HG02610 (cell line): ENCODE results near the gene SLC39A12.

ENCODE experiments used
- ATAC-seq: cut with Tn5 transposase; IDR thresholded peaks from one replicate; pipeline ENCODE4 v1.9.1; 2021; ENCODE audit warnings: mild to moderate bottlenecking, moderate library complexity; ENCODE audit not compliant: unreplicated experiment

Gene SLC39A12

DNA sequence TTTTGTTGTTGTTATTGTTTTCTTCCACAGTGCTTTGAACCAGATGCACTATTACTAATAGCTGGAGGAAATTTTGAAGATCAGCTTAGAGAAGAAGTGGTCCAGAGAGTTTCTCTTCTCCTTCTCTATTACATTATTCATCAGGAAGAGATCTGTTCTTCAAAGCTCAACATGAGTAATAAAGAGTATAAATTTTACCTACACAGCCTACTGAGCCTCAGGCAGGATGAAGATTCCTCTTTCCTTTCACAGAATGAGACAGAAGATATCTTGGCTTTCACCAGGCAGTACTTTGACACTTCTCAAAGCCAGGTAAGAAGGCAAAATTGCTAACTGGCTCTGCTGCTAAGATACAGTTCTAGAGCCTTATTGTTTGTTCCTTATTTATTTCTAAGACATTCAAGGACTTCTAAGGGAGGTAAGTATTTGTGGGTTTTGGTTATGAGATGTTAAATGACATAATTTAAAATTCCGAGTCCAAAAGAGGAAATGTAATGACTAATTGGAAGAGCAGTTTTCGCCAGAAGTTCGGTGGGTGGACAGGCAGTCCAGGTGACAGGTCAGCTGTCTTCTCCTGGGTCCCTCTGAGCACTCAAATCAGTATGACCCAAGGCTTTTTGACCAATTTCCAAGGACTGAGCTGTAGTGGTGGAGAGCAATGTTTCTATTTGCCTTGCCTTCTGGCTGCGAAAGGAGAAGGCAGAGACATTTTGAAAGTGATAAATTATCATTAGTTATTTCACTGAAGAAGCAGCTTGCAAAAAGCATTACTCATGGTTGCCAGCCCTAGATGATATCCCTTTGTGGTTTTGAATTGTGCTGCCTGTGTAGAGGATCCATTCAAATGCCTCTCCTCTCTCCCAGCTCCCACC, 10.1 kb downstream of the SLC39A12 start:
- no peak for ATAC-seq

DNA sequence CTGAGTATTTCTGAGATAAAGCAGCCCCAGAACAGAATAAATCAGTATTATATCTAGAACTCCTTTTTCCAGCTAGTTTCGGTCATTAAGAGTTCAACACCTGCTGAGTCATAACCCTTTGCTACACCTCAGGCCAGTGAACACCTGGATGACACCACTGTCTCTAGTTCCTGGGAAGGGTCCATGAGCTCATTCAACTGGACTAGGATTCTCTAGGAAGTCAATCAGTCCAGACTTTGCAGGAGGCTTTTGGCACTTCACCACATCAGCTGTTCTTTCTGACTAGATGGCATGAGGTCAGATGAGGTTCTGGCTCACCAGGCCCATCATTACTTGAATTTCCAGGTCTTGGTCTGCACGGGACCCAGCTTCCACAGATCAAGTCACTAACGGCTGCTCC, 11.7 kb downstream of the SLC39A12 start:
- ATAC-seq = no peak

DNA sequence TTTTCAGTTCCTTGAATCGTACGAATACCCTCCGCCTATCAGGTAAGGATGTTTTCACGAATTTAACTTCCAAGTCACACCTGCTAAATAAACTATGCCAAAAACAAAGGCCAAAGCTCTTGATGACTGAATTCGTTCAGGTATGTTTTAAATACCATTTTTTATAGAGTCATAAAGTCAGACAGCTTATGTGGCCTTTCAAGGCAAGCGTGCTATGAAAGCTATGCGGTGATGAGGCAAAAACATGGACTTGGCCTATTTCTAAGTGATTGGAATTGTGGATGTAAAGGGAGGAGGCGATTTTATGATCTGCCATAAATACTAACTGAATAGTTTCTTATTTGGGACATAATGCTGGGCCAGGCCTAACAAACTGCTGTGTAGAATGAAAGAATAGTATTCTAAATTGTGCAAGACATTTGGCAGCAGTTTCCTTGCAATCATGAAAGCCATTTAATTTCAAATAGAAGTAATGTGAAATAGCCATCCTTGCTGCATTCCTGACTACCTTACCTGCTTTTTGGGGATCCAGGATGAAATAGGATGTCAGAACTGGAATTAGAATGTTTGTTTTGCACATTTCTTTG, 14.0 kb downstream of the SLC39A12 start:
- no peak for ATAC-seq

DNA sequence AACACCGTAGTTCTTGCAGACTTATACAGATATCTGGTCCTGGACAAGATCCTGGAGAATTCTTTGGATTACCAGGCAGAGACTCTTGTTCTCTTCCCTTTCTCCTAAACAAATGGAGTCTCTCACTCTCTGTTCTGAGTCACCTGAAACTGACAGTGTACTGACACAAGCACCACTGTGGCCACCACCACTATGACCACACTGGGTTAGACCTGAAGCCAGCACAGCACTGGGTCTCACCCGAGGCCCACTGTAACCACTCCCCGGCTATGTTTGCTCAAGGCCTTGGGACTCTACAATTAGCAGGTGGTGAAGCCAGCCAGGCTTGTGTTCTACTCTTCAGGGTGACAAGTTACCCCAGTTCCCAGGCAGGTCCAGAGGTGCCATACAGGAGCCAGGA, 22.8 kb downstream of the SLC39A12 start:
- ATAC-seq = no peak

DNA sequence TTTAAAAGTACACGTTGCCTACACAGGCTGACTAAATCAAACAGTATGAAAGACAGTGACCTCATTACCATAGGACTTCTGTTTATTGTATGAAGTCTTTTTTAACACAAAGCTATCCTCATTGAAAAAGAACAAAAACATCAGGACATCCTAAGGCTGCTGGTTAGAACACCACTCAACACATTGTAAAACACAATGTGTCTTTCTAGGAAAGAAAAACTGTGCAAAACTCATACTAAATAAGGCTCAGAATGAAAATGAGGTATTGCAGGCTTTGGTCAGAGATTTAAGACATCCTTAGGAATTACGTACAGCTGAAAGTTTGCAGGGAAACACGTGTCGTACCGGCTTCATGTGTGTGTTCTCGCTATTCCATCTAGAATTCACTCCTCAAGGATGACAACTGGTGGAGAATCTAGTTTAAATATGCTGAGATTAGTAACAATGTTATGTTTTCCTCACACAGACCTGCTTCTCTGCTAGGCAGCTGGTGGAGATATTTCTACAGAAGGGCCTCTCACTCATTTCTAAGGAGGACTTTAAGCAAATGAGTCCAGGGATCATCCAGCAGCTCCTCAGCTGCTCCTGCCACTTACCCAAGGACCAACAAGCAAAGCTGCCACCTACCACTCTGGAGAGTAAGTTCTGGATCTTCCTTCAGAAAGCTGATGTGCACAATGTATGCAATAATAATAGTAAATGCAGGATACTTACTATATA, 29.3 kb downstream of the SLC39A12 start:
- no peak for ATAC-seq

DNA sequence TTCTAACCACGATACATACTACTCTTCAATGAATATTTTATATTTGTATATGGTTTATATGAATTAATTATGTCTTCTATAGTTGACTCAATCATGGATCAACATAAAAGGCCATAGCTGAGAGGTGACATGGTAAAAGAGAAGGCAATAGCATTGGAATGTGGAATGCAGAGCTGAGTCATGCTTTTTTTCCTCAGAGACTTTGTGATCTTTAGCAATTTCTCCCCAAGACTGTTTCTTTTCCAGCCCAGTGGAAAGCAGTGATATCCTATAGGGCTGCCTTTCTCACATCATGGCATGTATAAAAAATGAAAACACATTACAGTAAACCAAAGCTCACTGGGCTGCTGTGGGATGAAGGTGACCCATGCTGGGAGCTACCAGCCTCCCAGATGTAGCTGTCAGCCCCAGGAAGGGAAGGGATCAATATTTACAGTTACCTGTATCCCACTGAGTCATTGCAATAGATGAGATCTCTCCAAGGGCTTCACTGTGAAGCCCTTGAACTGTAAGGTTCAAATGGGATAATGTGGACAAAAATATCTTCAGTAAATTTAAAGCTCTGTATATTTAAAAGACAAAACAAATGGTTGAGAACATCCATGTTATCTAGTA, 30.2 kb downstream of the SLC39A12 start:
- no peak for ATAC-seq

DNA sequence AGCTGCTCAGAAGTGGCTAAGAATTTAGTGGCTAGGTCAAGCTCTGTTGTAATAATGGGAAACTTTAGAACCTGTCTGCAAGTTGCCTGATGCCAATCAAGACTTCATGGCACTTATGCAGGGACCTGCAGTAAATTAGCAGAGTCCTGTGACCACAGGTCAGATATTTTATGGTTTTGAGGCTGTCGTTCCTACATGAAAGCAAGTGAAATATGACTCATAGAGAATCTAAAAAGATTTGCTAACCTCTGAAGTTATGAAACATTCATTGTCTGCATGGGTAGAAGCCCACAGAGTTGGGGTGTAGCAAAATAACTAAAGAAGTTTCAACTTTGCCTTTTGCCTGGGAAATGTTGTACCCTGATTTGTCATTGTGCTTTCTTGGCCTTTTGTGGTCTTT, 32.3 kb downstream of the SLC39A12 start:
- peak; percentile 95 for ATAC-seq

DNA sequence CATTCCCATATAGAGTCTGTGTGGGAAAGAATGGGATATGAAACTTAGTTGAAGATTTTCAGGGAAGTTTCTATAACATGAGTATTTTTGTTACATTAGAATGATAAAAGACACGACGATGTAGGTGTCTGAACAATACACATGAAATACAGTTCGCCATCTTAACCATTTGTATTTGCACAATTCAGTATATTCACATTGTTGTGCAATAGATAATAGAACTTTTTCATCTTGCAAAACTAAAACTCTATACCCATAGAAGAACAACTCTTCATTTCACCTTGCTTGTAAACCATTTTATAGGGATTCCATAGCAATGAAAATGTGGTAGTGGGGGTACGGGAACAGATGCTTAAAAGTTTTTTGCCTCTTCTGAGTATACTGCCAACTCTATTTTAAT, 32.8 kb downstream of the SLC39A12 start:
- ATAC-seq = no peak

DNA sequence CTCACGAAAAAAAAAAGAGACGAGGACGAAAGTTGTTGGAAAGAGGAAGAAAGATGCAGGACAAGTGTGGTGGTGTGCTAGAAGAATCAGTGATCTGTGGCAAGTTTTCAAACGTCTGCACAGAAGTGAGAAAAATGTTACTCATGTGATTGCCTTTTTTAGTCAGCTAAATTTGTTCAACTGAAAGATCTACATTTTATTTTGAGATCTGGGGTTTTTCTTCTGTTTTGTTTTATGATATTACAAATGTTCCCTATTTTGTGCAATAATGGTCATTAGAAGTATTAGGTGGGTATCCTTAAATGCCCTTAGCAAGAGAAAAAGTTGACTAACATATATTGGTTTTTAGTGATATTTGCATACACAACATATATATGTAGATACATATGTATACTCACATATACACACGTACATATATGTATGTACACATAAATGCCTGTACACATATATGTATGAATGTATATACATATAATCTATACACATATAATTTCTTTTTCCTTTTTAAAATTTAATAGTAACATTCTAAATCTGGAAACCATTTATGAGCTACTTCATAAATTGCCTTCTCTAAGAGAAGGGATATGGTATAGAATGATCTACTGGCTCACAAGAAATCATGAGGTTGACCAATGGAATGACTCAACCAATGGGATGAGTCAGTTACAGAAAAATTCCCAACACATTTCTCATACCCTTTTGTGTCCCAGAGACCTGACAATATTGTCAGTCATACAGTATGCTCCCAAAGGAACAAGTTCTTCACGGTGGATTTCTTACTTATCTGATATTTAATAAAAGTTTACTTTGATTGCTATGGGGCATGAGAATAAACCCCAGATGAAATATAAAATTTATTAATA, 38.4 kb downstream of the SLC39A12 start:
- peak; percentile 88 for ATAC-seq

DNA sequence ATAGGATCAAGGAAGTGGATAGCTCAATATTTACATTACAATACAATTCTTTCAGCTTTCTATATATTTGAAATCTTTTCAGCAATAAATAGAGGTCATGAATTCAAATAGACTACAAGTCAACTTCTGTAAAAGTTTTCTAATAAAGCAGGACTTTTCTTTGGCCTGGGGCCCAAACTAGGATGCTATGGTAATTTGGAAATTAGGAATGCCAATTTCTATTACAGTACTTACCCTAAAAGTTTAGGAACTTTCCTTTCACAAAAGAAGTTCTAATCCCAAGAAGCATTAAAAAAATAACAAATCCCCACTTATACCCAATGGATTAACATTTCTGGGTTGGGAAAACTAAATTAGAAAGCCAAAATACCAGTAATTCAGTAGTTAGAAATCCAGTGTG, 40.5 kb downstream of the SLC39A12 start:
- no peak for ATAC-seq

DNA sequence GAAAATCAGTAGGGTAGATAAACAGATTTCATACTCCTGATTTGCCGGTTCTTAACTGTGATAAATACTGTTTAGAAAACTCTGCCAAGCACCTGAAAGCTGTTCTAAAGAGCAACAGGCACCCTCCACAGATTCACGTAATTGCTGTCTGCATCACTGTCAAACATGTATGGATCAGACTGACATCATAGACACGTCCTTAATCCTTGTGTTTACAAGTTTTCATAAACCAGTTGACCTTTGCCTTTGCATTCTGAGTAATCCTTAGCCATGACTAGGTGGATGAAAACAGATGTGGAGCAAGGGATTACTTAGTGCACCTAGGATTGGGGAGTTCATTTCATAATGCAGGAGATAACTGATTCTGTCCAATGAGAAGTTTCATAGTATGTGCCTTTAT, 41.6 kb downstream of the SLC39A12 start:
- ATAC-seq = no peak

DNA sequence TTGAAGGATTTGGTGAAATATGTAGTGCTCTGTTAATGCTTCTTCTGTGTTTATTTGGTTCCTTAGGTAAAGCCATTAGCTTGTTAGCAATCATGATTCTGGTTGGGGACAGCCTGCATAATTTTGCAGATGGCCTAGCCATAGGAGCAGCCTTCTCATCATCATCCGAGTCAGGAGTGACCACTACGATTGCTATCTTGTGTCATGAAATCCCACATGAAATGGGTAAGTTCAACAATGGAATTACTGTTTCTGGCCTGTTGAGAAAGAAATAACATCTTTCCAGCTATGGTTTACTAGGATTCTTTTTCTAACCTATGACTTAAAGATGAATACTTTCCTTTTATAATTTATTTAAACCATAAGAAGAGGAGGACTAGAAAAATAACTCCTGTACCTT, 48.9 kb downstream of the SLC39A12 start:
- ATAC-seq = no peak

DNA sequence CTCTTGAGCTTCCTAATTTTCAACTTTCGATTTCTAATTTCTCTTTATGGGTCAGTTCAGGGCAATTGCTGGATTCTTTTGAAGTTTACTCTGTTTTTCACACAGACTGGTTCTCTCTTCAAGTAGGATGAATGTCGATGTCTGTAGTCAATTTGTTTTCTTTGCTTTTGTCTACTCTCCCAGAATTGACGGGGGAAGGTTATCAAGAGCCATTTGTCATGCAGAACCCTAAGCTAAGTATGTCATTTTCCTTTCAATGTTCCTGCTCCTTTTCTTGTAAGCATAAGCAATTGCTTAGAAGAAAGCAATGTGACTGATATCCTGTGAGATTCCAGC, 53.7 kb downstream of the SLC39A12 start:
- ATAC-seq = no peak

DNA sequence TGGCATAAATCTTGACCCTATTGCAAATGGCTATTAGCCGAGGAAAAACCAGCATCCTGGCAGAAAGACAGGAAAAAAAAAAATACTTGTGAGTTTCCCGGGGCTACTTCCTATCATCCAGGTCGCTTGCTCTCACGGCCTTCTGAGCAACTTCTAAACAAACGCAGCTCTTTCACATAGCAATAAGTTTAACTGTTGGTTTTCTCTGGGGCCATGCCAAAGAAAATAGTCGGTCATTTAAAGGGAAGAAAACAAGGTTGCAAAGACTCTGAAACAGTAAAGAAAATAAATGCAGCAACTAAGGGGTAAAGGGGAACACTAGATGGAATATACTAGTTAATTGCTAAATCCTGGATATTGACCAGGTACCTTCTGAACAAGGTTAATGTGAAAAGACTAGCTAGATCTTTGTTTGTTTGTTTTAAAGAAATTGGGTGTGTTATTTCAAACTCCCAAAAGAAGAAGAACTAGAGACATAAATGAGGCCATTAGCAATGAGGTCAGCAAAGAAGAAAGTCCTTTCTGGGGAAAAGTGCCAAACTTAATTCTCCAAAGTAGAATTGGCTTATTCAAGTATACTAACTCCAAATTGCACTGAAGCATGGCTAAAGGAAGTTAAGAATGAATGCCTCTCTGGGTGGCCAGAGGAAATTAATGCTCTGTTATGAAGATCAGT, 54.2 kb downstream of the SLC39A12 start:
- ATAC-seq = no peak

DNA sequence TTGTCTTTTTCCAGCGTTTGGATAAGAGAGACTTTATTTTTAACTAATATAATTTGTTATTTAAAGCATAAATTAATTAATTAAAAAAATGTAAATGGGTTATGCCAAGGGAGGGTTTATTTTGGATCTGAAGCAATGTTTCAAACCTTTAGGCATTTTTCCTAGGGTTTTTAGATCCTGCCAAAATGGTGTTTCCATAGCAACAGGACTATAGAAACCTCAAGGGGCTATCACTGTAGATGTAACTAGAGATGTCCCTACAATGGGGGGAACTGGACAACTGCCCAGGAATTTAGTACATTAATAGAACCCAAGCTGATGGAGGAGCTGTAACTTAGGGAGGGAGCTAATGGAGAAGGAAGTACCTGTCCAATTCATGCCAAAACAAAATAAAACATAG, 57.3 kb downstream of the SLC39A12 start:
- ATAC-seq = no peak

DNA sequence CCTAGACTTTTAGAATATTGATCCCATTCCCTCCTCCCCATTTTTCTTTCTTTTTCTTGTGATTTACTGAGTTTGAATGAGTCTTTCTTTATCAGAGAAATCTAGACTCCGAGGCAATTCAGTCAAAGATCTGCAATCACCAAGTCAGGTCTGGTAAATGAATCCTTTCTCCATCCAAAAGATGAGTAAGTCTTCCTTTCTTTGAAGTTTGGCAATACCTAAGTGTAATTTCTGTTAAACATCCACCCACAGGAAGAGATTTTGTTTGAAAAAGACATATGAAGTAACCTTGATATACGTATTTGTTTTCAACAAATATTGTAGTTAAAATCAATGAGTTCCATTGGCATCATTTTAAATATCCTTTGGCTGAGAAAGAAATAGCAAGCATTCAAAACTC, 58.3 kb downstream of the SLC39A12 start:
- no peak for ATAC-seq

DNA sequence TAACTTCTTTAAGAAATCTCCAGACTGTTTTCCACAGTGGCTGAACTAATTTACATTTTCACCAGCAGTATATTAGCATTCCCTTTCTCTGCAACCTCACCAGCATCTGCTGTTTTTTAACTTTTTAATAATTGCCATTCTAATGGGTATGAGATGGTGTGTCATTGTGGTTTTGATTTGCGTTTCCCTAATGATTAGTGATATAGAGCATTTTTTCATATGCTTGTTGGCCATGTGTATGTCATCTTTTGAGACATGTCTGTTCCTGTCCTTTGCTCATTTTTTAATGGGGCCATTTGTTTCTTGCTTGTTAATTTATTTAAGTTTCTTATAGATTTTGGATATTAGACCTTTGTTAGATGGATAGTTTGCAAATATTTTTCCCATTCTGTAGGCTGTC, 68.8 kb downstream of the SLC39A12 start:
- no peak for ATAC-seq

DNA sequence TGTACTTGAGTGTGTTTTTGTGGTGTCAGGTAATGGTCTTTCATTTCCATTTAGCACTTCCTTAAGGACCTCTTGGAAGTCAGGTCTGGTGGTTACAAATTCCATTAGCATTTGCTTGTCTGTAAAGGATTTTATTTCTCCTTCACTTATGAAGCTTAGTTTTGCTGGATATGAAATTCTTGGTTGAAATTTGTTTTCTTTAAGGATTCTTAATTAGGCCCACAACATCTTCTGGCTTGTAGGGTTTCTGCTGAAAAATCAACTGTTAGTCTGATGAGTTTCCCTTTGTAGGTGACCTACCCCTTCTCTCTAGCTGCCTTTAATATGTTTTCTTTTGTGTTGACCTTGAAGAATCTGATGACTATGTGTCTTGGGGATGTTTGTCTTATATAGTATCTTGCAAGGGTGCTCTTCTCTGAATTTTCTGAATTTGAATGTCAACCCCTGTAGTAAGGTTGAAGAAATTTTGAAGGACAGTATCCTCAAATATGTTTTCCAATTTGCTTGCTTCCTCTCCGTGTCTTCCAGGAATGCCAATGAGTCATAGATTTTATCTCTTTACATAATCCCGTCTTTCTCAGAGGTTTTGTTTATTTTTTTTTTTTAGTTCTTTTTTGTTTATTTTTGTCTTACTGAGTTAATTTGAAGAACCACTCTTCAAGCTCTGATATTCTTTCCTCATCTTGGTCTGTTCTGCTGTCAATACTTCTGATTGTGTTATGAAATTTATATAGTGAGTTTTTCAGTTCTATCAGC, 70.2 kb downstream of the SLC39A12 start:
- no peak for ATAC-seq
